Heart left ventricle (tissue), 16 donors: Measurements from ENCODE around the gene PPP1R9A. TPM values are rescaled to one million over a fixed set of nuclear protein-coding genes. Genes with fewer than 3 reads are reported as not detected.

Source experiments
- ATAC-seq, 4 donors: fragments of 200-7000 bp; cut with Tn5 transposase; one replicate each; pipeline ENCODE4 v1.9.1; 2020 to 2022; ENCODE audit warnings: moderate library complexity in 4 of 4, mild to moderate bottlenecking in 3 of 4, moderate number of reproducible peaks in 1 of 4
- DNase-seq, 5 donors: peaks; one replicate each; pipeline ENCODE4 v3.0.0-alpha.2; 2020
- H3K27ac ChIP-seq, 12 donors: fragments of 200-600 bp; sonication (generic) in 4 of 12; one replicate each; pipeline versions ENCODE4 v1.5.0 to v1.8.0; 2016 to 2022; ENCODE audit warnings: mild to moderate bottlenecking in 2 of 12
- H3K27me3 ChIP-seq, 9 donors: fragments of 200-600 bp; sonication (generic) in 2 of 9; one replicate each; pipeline versions ENCODE4 v1.5.1 to v1.8.0; 2016 to 2022; ENCODE audit warnings: mild to moderate bottlenecking in 3 of 9
- H3K36me3 ChIP-seq, 9 donors: fragments of 200-600 bp; sonication (generic) in 2 of 9; one replicate each; pipeline versions ENCODE4 v1.5.0 to v1.8.0; 2018 to 2022; ENCODE audit warnings: mild to moderate bottlenecking in 2 of 9
- H3K4me1 ChIP-seq, 12 donors: fragments of 200-600 bp; sonication (generic) in 4 of 12; one replicate each; pipeline versions ENCODE4 v1.5.0 to v1.8.0; 2016 to 2022; ENCODE audit warnings: mild to moderate bottlenecking in 3 of 12
- H3K4me3 ChIP-seq, 12 donors: fragments of 200-600 bp; sonication (generic) in 4 of 12; one replicate each; pipeline versions ENCODE4 v1.5.0 to v1.8.0; 2017 to 2022; ENCODE audit warnings: mild to moderate bottlenecking in 9 of 12, moderate library complexity in 4 of 12
- H3K9me3 ChIP-seq, 12 donors: fragments of 200-600 bp; sonication (generic) in 4 of 12; one replicate each; pipeline versions ENCODE4 v1.5.0 to v1.8.0; 2016 to 2022; ENCODE audit warnings: mild to moderate bottlenecking in 1 of 12
- POLR2A ChIP-seq, 2 donors: fragments of 450-650 bp; IDR thresholded peaks; one replicate each; pipeline ENCODE4 v1.6.1; 2017; ENCODE audit warnings: antibody characterized with exemption in 2 of 2, mild to moderate bottlenecking in 2 of 2, moderate library complexity in 2 of 2
- WGBS, 4 donors: extraction: QIAGEN DNeasy Blood & Tissue Kit in 2 of 4; methylation state at CpG; one replicate each; pipeline versions ENCODE4 v1.1.5 to v1.1.7; 2013 to 2018; 5-methylcytosine and 5-hydroxymethylcytosine counted together
- intact Hi-C, 10 donors: fragments of 100-400 bp; cut with DNase I; formaldehyde crosslinking; loops; one replicate each; pipeline versions ENCODE4 v1.11.1 to v1.14.2; 2022
- polyA plus RNA-seq, 2 donors: library from polyadenylated mRNA; stranded (reverse); fragments of 200-250 nt; gene quantifications; one replicate each; pipeline ENCODE4 v1.2.3, GENCODE V29; 2013
- total RNA-seq, 9 donors: library from RNA; depleted of rRNA in 2 of 9; stranded (reverse); fragments of >200 nt in 2 of 9; fragmentation: NEBNext Ultra II Directional in 3 of 9; extraction: Animal tissue kit (Norgen Biotek cat#: 25700) in 3 of 9; gene quantifications; one replicate each; pipeline versions ENCODE4 v1.1.0 to v1.2.4, GENCODE V29; 2016 to 2023
- TF ChIP-seq, protein P1 (sequence below), 12 donors: fragments of 200-600 bp; sonication (generic) in 4 of 12; IDR thresholded peaks; one replicate each; pipeline versions ENCODE4 v1.5.0 to v1.8.0; 2018 to 2022; ENCODE audit warnings: antibody characterized with exemption in 12 of 12, mild to moderate bottlenecking in 5 of 12
- donor health status: ischemic (EF 13 %, LVEDD 7.1; RV severe dilation, severe dysfunction).
- donor health status: healthy with polysubstance abuse.
- donor health status: DM: no; HTN: yes; CAD: no.
- donor health status: DM: no; HTN: no; CAD: no.
- donor health status: ischemic (EF 25% LVEDD 6.9; RV normal size, moderate dysfunction).
- donor health status: ischemic (EF 25% LVEDD 5.7; RV mildly dilated, moderate dysfunction).
- donor health status: healthy.
- donor health status: DM: yes; HTN: yes; CAD: no.
- donor health status: ischemic (EF 35%, LVEDD 5.7; RV mildly dilated, moderate dysfunction).
- donor health status: nonischemic (EF 11% LVEDD 7.7; RV severe dilation, severe dysfunction).
- donor health status: DM: yes; HTN: yes; CAD: no.
- donor health status: PGD.
- donor health status: ischemic (EF 29% LVEDD 5.4; RV normal size, mild dysfunction).
- donor health status: nonischemic (EF 23%, LVEDD 6.1; RV moderate dilation, normal function).

The PPP1R9A gene
- total and polyA plus RNA-seq, 11 donors: 3.6 to 42.8 (median 30.0) TPM

DNA sequence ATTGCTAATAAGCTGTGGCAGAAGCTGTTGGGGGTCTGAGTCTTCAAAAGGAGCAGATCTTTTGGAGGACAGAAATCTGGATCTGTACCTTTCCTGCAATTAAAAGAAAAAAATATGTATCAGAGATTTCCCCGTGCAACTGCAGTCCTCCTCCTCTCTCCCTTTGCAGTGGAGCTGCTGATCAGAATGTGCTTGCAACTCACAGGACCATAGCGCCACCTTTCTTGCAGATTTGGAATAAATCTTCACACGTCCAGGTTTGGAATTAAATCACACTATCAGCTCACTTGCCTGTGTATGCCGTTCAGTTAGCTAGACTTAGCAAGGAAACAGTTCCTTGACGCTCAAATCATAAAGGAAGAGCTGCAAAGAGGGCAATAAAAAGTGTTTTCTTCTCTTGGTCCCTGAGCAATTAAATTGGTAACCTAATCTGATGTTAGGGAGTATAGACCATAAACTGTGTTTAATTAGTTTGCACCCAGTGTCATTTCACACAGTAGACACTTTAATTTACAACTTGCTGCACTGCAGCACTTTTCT is 339.5 kb downstream of the PPP1R9A start:
- no peak overlapping the region for H3K27ac ChIP-seq
- peak in 4 of 5 donors; percentile 25 to 32 (median 29) for DNase-seq

DNA sequence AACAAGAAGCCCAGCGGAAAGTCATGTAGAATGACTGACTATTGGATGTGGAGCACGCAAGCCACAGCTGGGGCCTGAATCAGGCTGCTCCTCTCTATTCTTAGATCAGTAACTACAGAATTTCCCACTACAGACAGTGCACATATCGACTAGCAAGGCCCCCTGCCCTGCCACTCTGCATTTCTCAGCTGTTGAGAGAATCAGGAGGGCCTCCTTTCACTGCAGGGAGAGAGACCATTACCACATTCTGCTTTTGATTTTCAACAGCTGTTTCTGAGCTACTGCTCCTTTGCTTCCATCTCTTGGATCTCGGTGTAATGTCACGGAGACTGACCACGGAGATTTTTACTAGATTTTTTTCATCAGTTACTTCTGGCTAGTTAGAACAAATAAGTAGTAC is 343.2 kb downstream of the PPP1R9A start:
- DNase-seq (no peak), ATAC-seq (no peak)
- Histone ChIP-seq H3K4me3 (no peak overlapping the region), H3K9me3 (no peaks in the 10 kb centered on the region), H3K4me1 (peaks cover 0 to 6% (median 0%) of the 10 kb centered on the region in 12 donors), H3K27ac (no peak overlapping the region), H3K36me3 (peaks cover 0 to 9% (median 0%) of the 10 kb centered on the region in 9 donors), H3K27me3 (no peaks in the 10 kb centered on the region)
- intact Hi-C loops: no loop called here
- TF ChIP-seq, protein P1, sequence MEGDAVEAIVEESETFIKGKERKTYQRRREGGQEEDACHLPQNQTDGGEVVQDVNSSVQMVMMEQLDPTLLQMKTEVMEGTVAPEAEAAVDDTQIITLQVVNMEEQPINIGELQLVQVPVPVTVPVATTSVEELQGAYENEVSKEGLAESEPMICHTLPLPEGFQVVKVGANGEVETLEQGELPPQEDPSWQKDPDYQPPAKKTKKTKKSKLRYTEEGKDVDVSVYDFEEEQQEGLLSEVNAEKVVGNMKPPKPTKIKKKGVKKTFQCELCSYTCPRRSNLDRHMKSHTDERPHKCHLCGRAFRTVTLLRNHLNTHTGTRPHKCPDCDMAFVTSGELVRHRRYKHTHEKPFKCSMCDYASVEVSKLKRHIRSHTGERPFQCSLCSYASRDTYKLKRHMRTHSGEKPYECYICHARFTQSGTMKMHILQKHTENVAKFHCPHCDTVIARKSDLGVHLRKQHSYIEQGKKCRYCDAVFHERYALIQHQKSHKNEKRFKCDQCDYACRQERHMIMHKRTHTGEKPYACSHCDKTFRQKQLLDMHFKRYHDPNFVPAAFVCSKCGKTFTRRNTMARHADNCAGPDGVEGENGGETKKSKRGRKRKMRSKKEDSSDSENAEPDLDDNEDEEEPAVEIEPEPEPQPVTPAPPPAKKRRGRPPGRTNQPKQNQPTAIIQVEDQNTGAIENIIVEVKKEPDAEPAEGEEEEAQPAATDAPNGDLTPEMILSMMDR (IDR thresholded peaks at IDR 0.05): no peak
- TF ChIP-seq POLR2A (IDR thresholded peaks at IDR 0.05): no peak
- 82 to 85% (median 82%) methylated on average over 6 of the region's 6 CpGs for WGBS, 4 donors

More for the DNA sequence above, 339.5 kb downstream of the PPP1R9A start:
- ATAC-seq: peak; percentile 55 to 85 (median 73)
- TF ChIP-seq POLR2A (IDR thresholded peaks at IDR 0.05): no peak
- TF ChIP-seq, protein P1 (IDR thresholded peaks at IDR 0.05): peak; percentile 36 to 76 (median 62)
- Histone ChIP-seq H3K27me3 (no peaks in the 10 kb centered on the region), H3K4me1 (peaks cover 0 to 6% (median 0%) of the 10 kb centered on the region in 12 donors), H3K9me3 (no peaks in the 10 kb centered on the region), H3K36me3 (no peaks in the 10 kb centered on the region), H3K4me3 (peak overlapping the region in 4 of 12 donors; percentile 9 to 22 (median 22))
- intact Hi-C loops: loop anchor here in 7 of 10 donors (5.0 to 10.0 kb wide), 6 partner anchors 228 to 960 kb away; no protein-coding TSS in a partner anchor
- 1 to 4% (median 4%) methylated on average over 5 of the region's 5 CpGs for WGBS, 4 donors

DNA sequence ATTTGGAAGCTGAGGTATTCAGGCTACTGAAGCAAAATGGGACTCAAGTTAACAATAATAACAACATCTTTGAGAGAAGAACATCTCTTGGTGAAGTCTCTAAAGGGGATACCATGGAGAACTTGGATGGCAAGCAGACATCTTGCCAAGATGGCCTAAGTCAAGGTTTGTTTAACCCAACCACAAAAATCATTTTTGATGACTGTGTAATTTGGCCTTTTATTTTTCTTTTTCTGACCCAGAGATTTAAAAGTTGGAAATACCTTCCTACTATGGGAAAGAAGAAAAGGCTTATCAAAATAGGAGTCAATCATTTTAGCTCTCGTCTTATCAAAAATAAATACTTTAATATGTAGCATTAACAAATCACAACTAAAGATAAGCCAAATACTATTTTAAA is 344.6 kb downstream of the PPP1R9A start:
- no peak overlapping the region for H3K27ac ChIP-seq
- ATAC-seq (no peak), DNase-seq (no peak)
- TF ChIP-seq POLR2A (IDR thresholded peaks at IDR 0.05): no peak
- 92 to 93% (median 92%) methylated on average over 1 of the region's 1 CpG for WGBS, 4 donors
- H3K4me3 ChIP-seq: no peak overlapping the region
- no peaks in the 10 kb centered on the region for H3K9me3 ChIP-seq
- H3K27me3 ChIP-seq: no peaks in the 10 kb centered on the region
- intact Hi-C loops: no loop called here
- H3K36me3 ChIP-seq: peaks cover 0 to 9% (median 0%) of the 10 kb centered on the region in 9 donors
- peaks cover 0 to 2% (median 0%) of the 10 kb centered on the region in 12 donors for H3K4me1 ChIP-seq

DNA sequence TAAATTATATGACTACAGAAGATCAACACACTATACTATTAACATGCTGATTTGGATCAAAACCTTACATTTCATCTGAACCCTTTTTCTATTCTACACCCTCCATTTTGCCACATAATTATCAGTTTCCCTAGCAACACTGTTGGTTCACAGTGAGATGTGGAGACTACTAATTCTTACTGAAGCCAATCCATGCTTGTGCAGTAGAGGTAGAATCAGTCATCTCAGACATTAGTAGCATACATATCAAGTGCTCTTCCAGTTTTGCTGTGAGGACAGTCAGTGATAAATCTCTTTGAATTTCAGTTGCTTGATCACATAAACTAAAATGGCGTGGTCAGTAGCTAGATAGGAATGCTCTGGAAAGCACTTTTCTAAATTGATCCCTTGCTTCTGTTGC is 346.6 kb downstream of the PPP1R9A start:
- peaks cover 0 to 9% (median 0%) of the 10 kb centered on the region in 9 donors for H3K36me3 ChIP-seq
- ATAC-seq (no peak), DNase-seq (no peak)
- no peak overlapping the region for H3K4me3 ChIP-seq
- no peaks in the 10 kb centered on the region for H3K27me3 ChIP-seq
- no peaks in the 10 kb centered on the region for H3K4me1 ChIP-seq
- no peak overlapping the region for H3K27ac ChIP-seq
- WGBS, 4 donors: 88 to 100% (median 98%) methylated on average over 1 of the region's 1 CpG
- no peaks in the 10 kb centered on the region for H3K9me3 ChIP-seq
- TF ChIP-seq, protein P1 (IDR thresholded peaks at IDR 0.05): no peak
- TF ChIP-seq POLR2A (IDR thresholded peaks at IDR 0.05): no peak
- intact Hi-C loops: no loop called here

DNA sequence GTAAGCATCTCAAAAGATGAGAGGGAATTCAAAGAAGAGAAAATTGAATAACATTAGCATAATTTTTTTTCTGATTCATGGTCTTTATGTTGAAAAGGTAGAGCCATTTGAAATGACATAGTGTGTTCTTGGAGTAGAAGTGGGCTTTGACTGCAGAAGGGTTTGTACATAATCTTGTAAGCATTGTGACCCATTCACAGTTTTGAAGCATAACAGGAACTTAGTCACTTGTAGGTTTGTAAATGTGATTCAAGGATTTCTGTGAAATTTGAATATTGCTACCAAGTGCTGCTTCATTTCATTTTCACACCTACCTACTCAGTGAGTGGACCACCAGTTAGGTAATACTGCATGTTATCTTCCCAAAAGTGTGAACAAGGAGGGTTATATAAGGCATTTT is 348.3 kb downstream of the PPP1R9A start:
- ATAC-seq (no peak), DNase-seq (no peak)
- TF ChIP-seq, protein P1 (IDR thresholded peaks at IDR 0.05): no peak
- TF ChIP-seq POLR2A (IDR thresholded peaks at IDR 0.05): no peak
- Histone ChIP-seq H3K27me3 (no peaks in the 10 kb centered on the region), H3K4me1 (no peaks in the 10 kb centered on the region), H3K9me3 (no peaks in the 10 kb centered on the region), H3K36me3 (peaks cover 0 to 9% (median 0%) of the 10 kb centered on the region in 9 donors), H3K27ac (no peak overlapping the region), H3K4me3 (no peak overlapping the region)
- intact Hi-C loops: no loop called here
